DOHH2 (cell line): ENCODE measurements around the gene CXXC5.

Experiments used
- H3F3A ChIP-seq: fragments of 200-600 bp; sonication (generic), shearing (Covaris generic); 2 replicates; pipeline ENCODE4 v1.6.0; 2016; ENCODE audit warnings: antibody characterized with exemption, mild to moderate bottlenecking; ENCODE audit not compliant: control insufficient read depth, insufficient read depth
- H3K27ac ChIP-seq: fragments of 200-600 bp; sonication (generic); 2 replicates; pipeline ENCODE4 v1.5.1; 2014; ENCODE audit warnings: low read depth, mild to moderate bottlenecking, low read length, moderate library complexity
- H3K27me3 ChIP-seq: fragments of 200-600 bp; sonication (generic); 2 replicates; pipeline ENCODE4 v1.6.1; 2014; ENCODE audit warnings: mild to moderate bottlenecking, low read length, mixed read lengths; ENCODE audit not compliant: control insufficient read depth
- H3K36me3 ChIP-seq: fragments of 200-600 bp; sonication (generic); 2 replicates; pipeline ENCODE4 v1.6.1; 2014; ENCODE audit warnings: mild to moderate bottlenecking, low read length, moderate library complexity, mixed read lengths; ENCODE audit not compliant: control insufficient read depth
- H3K4me1 ChIP-seq: fragments of 200-600 bp; sonication (generic); 2 replicates; pipeline ENCODE4 v1.6.1; 2014; ENCODE audit warnings: mild to moderate bottlenecking, low read length, mixed read lengths; ENCODE audit not compliant: control insufficient read depth
- H3K4me2 ChIP-seq: fragments of 200-600 bp; sonication (generic); 2 replicates; pipeline ENCODE4 v1.6.0; 2014; ENCODE audit warnings: mild to moderate bottlenecking, low read length, moderate library complexity
- H3K4me3 ChIP-seq: fragments of 200-600 bp; sonication (generic); 2 replicates; pipeline ENCODE4 v1.5.1; 2014; ENCODE audit warnings: mild to moderate bottlenecking, low read length, mixed read lengths
- H3K79me2 ChIP-seq: fragments of 200-600 bp; sonication (generic); 2 replicates; pipeline ENCODE4 v1.6.1; 2014; ENCODE audit warnings: mild to moderate bottlenecking, low read length, mixed read lengths; ENCODE audit not compliant: control insufficient read depth
- H3K9me2 ChIP-seq: fragments of 200-600 bp; sonication (generic); replicated peaks from 2 replicates; pipeline ENCODE4 v1.6.1; 2014; ENCODE audit warnings: mild to moderate bottlenecking, low read length, mixed read lengths; ENCODE audit not compliant: control insufficient read depth
- H3K9me3 ChIP-seq: fragments of 200-600 bp; sonication (generic); 2 replicates; pipeline ENCODE4 v1.6.1; 2014; ENCODE audit warnings: antibody characterized with exemption, low read length, mixed read lengths; ENCODE audit not compliant: control insufficient read depth, insufficient read depth
- H4K20me1 ChIP-seq: fragments of 200-600 bp; sonication (generic); 2 replicates; pipeline ENCODE4 v1.6.0; 2014; ENCODE audit warnings: low read depth, mild to moderate bottlenecking, antibody characterized with exemption, low read length, moderate library complexity; ENCODE audit not compliant: control insufficient read depth, insufficient read depth
- EZH2phosphoT487 ChIP-seq: fragments of 200-600 bp; sonication (generic); IDR thresholded peaks from 2 replicates; pipeline ENCODE4 v1.6.1; 2017; ENCODE audit warnings: borderline replicate concordance, mild to moderate bottlenecking, antibody characterized with exemption, low read length, moderate library complexity, mixed read lengths
- TF ChIP-seq, protein P1 (sequence below): fragments of 200-600 bp; sonication (generic); IDR thresholded peaks from one replicate; pipeline ENCODE4 v1.5.1; 2014; ENCODE audit warnings: antibody characterized with exemption, mild to moderate bottlenecking, low read depth, low read length; ENCODE audit not compliant: poor library complexity, severe bottlenecking

CXXC5 gene

DNA sequence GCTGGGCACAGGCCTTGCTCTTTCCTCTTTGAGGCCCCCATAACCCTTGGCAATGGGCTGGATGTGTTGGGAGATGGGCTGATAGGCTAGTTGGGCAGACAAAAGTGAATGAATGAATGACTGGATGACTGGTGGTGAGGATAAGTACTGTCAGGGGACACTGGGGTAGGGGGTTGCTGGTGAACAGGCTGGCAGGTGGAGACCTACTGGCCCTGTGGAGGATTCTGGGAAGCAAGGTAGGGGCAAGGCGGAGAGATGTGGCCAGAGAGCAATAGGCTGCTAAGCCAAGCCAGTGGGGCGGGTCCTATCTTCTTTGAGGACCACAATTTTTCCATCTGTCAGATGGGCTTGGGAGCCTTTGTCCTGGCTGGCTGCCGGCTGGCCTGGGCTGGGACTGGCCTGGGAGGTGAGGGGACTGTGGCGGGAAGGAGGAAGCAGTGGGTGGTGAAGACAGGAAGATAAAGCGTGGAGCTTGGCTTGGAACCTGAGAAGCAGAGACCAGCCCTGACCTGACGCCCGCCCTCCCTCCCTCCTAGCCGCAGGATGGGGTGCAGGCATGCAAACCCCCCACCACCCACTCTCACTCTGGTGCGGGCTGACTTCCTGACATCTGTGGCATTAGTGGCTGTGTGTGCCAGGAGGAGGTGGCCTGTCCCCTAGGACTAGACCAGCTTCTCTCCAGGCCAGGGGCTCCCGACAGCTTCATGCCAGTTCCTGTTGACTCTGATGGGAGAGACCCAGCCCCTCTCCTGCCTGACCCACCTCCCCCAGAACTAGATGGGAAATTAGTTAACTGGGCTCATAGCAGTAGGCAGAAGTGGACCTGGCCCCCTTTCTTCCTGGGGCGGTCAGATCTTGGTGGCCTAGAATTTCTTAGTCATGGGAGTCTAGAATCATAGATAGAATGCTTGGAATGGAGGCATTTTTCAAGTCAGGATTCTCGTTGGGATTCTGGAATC is 9.5 kb downstream of the CXXC5 start:
- H3K4me3 ChIP-seq: no peak overlapping the region

DNA sequence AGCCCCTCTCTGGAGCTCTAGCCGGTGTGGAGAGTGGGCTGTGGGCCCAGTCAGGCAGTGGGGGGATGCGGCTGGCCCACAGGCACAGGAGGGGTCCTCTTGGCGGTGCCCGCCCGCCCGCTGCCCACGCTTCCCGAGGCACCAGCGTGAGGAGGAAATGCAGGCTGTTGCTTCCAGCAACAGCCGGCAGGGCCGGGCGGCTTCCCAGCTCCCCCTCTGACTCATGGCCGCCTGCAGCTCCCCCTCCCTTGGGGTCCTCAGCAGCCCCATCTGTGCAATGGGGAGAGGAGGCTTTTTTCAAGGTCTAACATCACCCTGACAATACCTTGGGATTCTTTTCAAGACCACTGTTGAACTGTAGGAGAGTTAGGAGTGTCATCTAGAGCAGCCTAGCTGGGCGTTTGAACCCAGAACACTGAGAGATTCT is 10.4 kb downstream of the CXXC5 start:
- no peaks in the 10 kb centered on the region for H3F3A ChIP-seq
- no peaks in the 10 kb centered on the region for H3K27me3 ChIP-seq
- H4K20me1 ChIP-seq: peaks cover 24% of the 10 kb centered on the region
- no peak overlapping the region for H3K27ac ChIP-seq
- peaks cover 10% of the 10 kb centered on the region; the same call in 1 of the 2 replicates for H3K36me3 ChIP-seq
- H3K4me2 ChIP-seq: peak overlapping the region; percentile 26; the same call in 1 of the 2 replicates
- no peaks in the 10 kb centered on the region for H3K9me3 ChIP-seq
- no peaks in the 10 kb centered on the region for H3K9me2 ChIP-seq
- peaks cover 98% of the 10 kb centered on the region for H3K79me2 ChIP-seq
- no peak for TF ChIP-seq EZH2phosphoT487
- TF ChIP-seq, protein P1, sequence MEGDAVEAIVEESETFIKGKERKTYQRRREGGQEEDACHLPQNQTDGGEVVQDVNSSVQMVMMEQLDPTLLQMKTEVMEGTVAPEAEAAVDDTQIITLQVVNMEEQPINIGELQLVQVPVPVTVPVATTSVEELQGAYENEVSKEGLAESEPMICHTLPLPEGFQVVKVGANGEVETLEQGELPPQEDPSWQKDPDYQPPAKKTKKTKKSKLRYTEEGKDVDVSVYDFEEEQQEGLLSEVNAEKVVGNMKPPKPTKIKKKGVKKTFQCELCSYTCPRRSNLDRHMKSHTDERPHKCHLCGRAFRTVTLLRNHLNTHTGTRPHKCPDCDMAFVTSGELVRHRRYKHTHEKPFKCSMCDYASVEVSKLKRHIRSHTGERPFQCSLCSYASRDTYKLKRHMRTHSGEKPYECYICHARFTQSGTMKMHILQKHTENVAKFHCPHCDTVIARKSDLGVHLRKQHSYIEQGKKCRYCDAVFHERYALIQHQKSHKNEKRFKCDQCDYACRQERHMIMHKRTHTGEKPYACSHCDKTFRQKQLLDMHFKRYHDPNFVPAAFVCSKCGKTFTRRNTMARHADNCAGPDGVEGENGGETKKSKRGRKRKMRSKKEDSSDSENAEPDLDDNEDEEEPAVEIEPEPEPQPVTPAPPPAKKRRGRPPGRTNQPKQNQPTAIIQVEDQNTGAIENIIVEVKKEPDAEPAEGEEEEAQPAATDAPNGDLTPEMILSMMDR: no peak
- peaks cover 82% of the 10 kb centered on the region for H3K4me1 ChIP-seq
- H3K4me3 ChIP-seq: no peak overlapping the region

More for the DNA sequence above, 9.5 kb downstream of the CXXC5 start:
- TF ChIP-seq EZH2phosphoT487: no peak
- TF ChIP-seq, protein P1: no peak
- peaks cover 10% of the 10 kb centered on the region; the same call in 1 of the 2 replicates for H3K36me3 ChIP-seq
- peaks cover 3% of the 10 kb centered on the region for H3F3A ChIP-seq
- H3K4me1 ChIP-seq: peaks cover 82% of the 10 kb centered on the region
- H3K4me2 ChIP-seq: no peak overlapping the region
- no peaks in the 10 kb centered on the region for H3K9me2 ChIP-seq
- H3K9me3 ChIP-seq: no peaks in the 10 kb centered on the region
- H3K27me3 ChIP-seq: no peaks in the 10 kb centered on the region
- H3K27ac ChIP-seq: no peak overlapping the region
- peaks cover 98% of the 10 kb centered on the region for H3K79me2 ChIP-seq
- H4K20me1 ChIP-seq: peaks cover 30% of the 10 kb centered on the region

DNA sequence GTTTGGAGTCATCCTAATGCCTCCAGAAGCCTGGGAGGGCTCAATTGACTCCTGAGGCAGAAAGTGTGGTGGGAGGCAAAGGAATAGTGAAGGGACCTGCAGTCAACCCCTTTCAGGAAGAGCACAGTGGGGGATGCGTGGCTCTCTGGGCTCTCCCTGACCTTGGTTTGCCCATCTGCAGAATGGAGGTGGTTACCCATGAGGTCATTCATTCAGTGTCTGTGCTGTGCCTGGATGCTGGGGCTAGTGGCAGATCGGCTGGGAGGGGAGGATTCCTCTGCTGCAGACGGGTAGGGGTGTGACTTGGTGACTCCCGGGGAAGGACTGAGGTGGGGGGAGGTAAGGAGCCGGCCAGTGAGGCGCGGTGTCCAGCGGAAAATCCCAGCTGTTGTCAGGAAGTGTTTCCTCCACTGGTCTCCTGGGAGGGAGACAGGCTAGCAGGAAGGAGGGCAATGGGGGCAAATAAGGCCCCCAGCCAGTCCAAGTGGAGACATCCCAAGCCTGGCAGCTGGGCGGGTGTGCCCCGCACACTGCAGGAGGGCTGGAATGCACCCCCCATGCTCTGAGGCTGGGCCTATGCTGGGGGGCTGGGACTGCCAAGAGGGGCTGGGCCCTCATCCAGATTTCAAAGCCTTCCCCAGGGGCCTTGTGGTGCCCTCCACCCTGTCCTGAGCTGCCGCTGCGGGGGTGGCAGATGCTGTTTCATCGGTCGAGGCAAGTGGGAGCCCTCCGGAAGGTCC is 10.9 kb downstream of the CXXC5 start:
- no peak overlapping the region for H3K4me3 ChIP-seq

More for the DNA sequence above, 10.9 kb downstream of the CXXC5 start:
- peaks cover 25% of the 10 kb centered on the region for H4K20me1 ChIP-seq
- H3K27ac ChIP-seq: no peak overlapping the region
- peaks cover 98% of the 10 kb centered on the region for H3K79me2 ChIP-seq
- H3F3A ChIP-seq: no peaks in the 10 kb centered on the region
- H3K36me3 ChIP-seq: peaks cover 9% of the 10 kb centered on the region
- H3K9me2 ChIP-seq: no peaks in the 10 kb centered on the region
- H3K4me1 ChIP-seq: peaks cover 82% of the 10 kb centered on the region
- H3K4me2 ChIP-seq: peak overlapping the region; percentile 26
- H3K27me3 ChIP-seq: no peaks in the 10 kb centered on the region
- TF ChIP-seq, protein P1: no peak
- TF ChIP-seq EZH2phosphoT487: no peak
- no peaks in the 10 kb centered on the region for H3K9me3 ChIP-seq
